Ovary (tissue), 9 donors: Measurements from ENCODE around the gene NRTN. TPM values are rescaled to one million over a fixed set of nuclear protein-coding genes. Genes with fewer than 3 reads are reported as not detected.

ENCODE experiments used
- DNase-seq, 5 donors: peaks; one replicate each; pipeline ENCODE4 v3.0.0-alpha.2; 2019 to 2020
- H3K27ac ChIP-seq, 2 donors: fragments of 200-600 bp; one replicate each; pipeline versions ENCODE4 v1.5.1 to v1.8.0; 2019 to 2022
- H3K27me3 ChIP-seq: fragments of 200-600 bp; one replicate; pipeline ENCODE4 v1.8.0; 2022
- H3K36me3 ChIP-seq: fragments of 200-600 bp; sonication (generic); one replicate; pipeline ENCODE4 v1.5.1; 2019
- H3K4me1 ChIP-seq: one replicate; pipeline ENCODE4 v1.8.1; 2013; ENCODE audit warnings: mild to moderate bottlenecking, moderate library complexity; ENCODE audit not compliant: insufficient read depth
- H3K4me3 ChIP-seq: fragments of 200-600 bp; sonication (generic); one replicate; pipeline ENCODE4 v1.5.1; 2017
- H3K9me3 ChIP-seq, 2 donors: fragments of 200-600 bp in 1 of 2; sonication (generic) in 1 of 2; one replicate each; pipeline versions ENCODE4 v1.5.1 to v1.8.1; 2013 to 2019; ENCODE audit warnings: mild to moderate bottlenecking in 1 of 2, moderate library complexity in 1 of 2
- CTCF ChIP-seq, 3 donors: fragments of 450-650 bp in 2 of 3; fragments of 200-600 bp in 1 of 3; IDR thresholded peaks; one replicate each; pipeline versions ENCODE4 v1.5.1 to v1.8.0; 2016 to 2022; ENCODE audit warnings: antibody characterized with exemption in 3 of 3, mild to moderate bottlenecking in 1 of 3
- EP300 ChIP-seq: sonication (generic); formaldehyde crosslinking; IDR thresholded peaks from one replicate; pipeline ENCODE4 v1.6.1; 2017; ENCODE audit warnings: antibody characterized with exemption
- POLR2A ChIP-seq: fragments of 450-650 bp; IDR thresholded peaks from one replicate; pipeline ENCODE4 v1.6.1; 2017; ENCODE audit warnings: antibody characterized with exemption, mild to moderate bottlenecking, moderate library complexity
- WGBS, 3 donors: extraction: QIAGEN DNeasy Blood & Tissue Kit in 1 of 3; methylation state at CpG; one replicate each; pipeline versions ENCODE4 v1.1.5 to v1.1.7; 2013 to 2017; 5-methylcytosine and 5-hydroxymethylcytosine counted together
- intact Hi-C, 4 donors: fragments of 100-400 bp; cut with DNase I; formaldehyde crosslinking; loops; one replicate each; pipeline versions ENCODE4 v1.11.0 to v1.15.1; 2022 to 2023
- polyA plus RNA-seq, 2 donors: library from polyadenylated mRNA; stranded (reverse); fragments of 200-250 nt in 1 of 2; fragments of 350-450 nt in 1 of 2; fragmentation: Illumina TruSeq in 1 of 2; extraction: RNeasy Lipid Tissue Mini Kit (QIAGEN cat#74804) in 1 of 2; gene quantifications; one replicate each; pipeline ENCODE4 v1.2.3, GENCODE V29; 2013 to 2014
- total RNA-seq, 7 donors: library from RNA; depleted of rRNA in 2 of 7; stranded (reverse); fragments of >200 nt in 2 of 7; fragmentation: NEBNext Ultra II Directional in 3 of 7; extraction: Animal tissue kit (Norgen Biotek cat#: 25700) in 3 of 7; gene quantifications; one replicate each; pipeline versions ENCODE4 v1.1.0 to v1.2.4, GENCODE V29; 2016 to 2023
- donor health status: DM: no; HTN: no; CAD: no; lungs with moderate emphysema.
- donor health status: DM: no; HTN: no; CAD: no.
- donor health status: Bipolar disorder and iron deficiency.
- donor health status: DM: yes; HTN: yes; CAD: no.
- donor health status: DM: no; HTN: no; CAD: no.
- donor health status: DM: yes; HTN: yes; CAD: no.

Gene NRTN
- total and polyA plus RNA-seq, 9 donors: 0.11 to 2.8 (median 0.65) TPM; not detected in 4

GRCh38 chr19:5863030-5863665, 58.3 kb downstream of the NRTN start:
- no peaks in the 10 kb centered on the region for H3K36me3 ChIP-seq
- H3K27ac ChIP-seq: no peak overlapping the region
- no peaks in the 10 kb centered on the region for H3K4me1 ChIP-seq
- TF ChIP-seq POLR2A: no peak
- no peak for TF ChIP-seq CTCF (IDR thresholded peaks at IDR 0.05)
- TF ChIP-seq EP300: no peak
- intact Hi-C loops: no loop called here
- H3K9me3 ChIP-seq: no peaks in the 10 kb centered on the region
- DNase-seq: no peak
- H3K27me3 ChIP-seq: no peaks in the 10 kb centered on the region
- WGBS, 3 donors: 49 to 64% (median 56%) methylated on average over 11 of the region's 11 CpGs
- no peak overlapping the region for H3K4me3 ChIP-seq

GRCh38 chr19:5864013-5864720, 59.3 kb downstream of the NRTN start:
- DNase-seq: no peak
- 70 to 82% (median 76%) methylated on average over 8 to 9 of the region's 9 CpGs for WGBS, 3 donors
- intact Hi-C loops: no loop called here
- H3K36me3 ChIP-seq: no peaks in the 10 kb centered on the region
- TF ChIP-seq POLR2A (no peak), EP300 (no peak), CTCF (IDR thresholded peaks at IDR 0.05) (no peak)
- H3K27ac ChIP-seq: no peak overlapping the region
- no peaks in the 10 kb centered on the region for H3K4me1 ChIP-seq
- no peaks in the 10 kb centered on the region for H3K9me3 ChIP-seq
- H3K4me3 ChIP-seq: no peak overlapping the region
- H3K27me3 ChIP-seq: no peaks in the 10 kb centered on the region

GRCh38 chr19:5864725-5865486, 60.0 kb downstream of the NRTN start:
- Histone ChIP-seq H3K36me3 (no peaks in the 10 kb centered on the region), H3K4me1 (no peaks in the 10 kb centered on the region), H3K27me3 (no peaks in the 10 kb centered on the region), H3K9me3 (no peaks in the 10 kb centered on the region), H3K4me3 (no peak overlapping the region), H3K27ac (no peak overlapping the region)
- WGBS, 3 donors: 80 to 84% (median 83%) methylated on average over 14 of the region's 14 CpGs
- intact Hi-C loops: no loop called here
- no peak for DNase-seq
- TF ChIP-seq POLR2A (no peak), CTCF (IDR thresholded peaks at IDR 0.05) (no peak), EP300 (no peak)

- intact Hi-C loops: no loop called here
- no peak for TF ChIP-seq EP300
- TF ChIP-seq CTCF (IDR thresholded peaks at IDR 0.05): no peak
- TF ChIP-seq POLR2A: no peak
- DNase-seq: no peak
- 74 to 82% (median 77%) methylated on average over 11 of the region's 11 CpGs for whole genome bisulfite sequencing, 3 donors
- Histone ChIP-seq H3K9me3 (no peaks in the 10 kb centered on the region), H3K4me3 (no peak overlapping the region), H3K27me3 (no peaks in the 10 kb centered on the region), H3K4me1 (no peaks in the 10 kb centered on the region), H3K36me3 (no peaks in the 10 kb centered on the region), H3K27ac (no peak overlapping the region)
Measured at GRCh38 chr19:5865772-5866171, 60.9 kb downstream of the NRTN start.
